HepG2 (cell line): ENCODE measurements around the gene EYA3.

ENCODE experiments used
- CTCF ChIP-seq: sonication (generic); formaldehyde crosslinking; IDR thresholded peaks from 2 replicates; pipeline ENCODE4 v1.5.0; 2020; ENCODE audit warnings: mild to moderate bottlenecking, missing genetic modification reagents, moderate library complexity
- NFIB ChIP-seq: sonication (generic); formaldehyde crosslinking; IDR thresholded peaks from 2 replicates; pipeline ENCODE4 v1.9.0; 2021; ENCODE audit warnings: missing genetic modification reagents, mild to moderate bottlenecking, borderline replicate concordance
- PBX3 ChIP-seq: sonication (generic); formaldehyde crosslinking; IDR thresholded peaks from 2 replicates; pipeline ENCODE4 v1.8.1; 2023; ENCODE audit warnings: missing genetic modification reagents, inconsistent platforms, borderline replicate concordance
- TAF1 ChIP-seq: sonication (generic); formaldehyde crosslinking; IDR thresholded peaks from 2 replicates; pipeline ENCODE4 v1.4.0; 2020; ENCODE audit warnings: missing genetic modification reagents
- ZNF407 ChIP-seq: sonication (generic); formaldehyde crosslinking; IDR thresholded peaks from one replicate; pipeline ENCODE4 v1.5.1; 2020; ENCODE audit warnings: mild to moderate bottlenecking, missing genetic modification reagents; ENCODE audit errors: not compliant biosample characterization
- ZNF660 ChIP-seq: sonication (generic); formaldehyde crosslinking; IDR thresholded peaks from 2 replicates; pipeline ENCODE4 v1.5.1; 2020; ENCODE audit warnings: mild to moderate bottlenecking, low read depth, missing genetic modification reagents, borderline replicate concordance
- TF ChIP-seq, protein P1 (sequence below), 2 experiments: sonication (generic) in 1 of 2; formaldehyde crosslinking in 1 of 2; IDR thresholded peaks; 2 replicates each; pipeline versions ENCODE4 v1.5.1 to v1.6.1; 2011 to 2020; ENCODE audit warnings: borderline replicate concordance in 1 of 2, low read depth in 1 of 2, low read length in 1 of 2, mild to moderate bottlenecking in 1 of 2, missing genetic modification reagents in 1 of 2, moderate library complexity in 1 of 2
- TF ChIP-seq, protein P2 (sequence below): IDR thresholded peaks from 2 replicates; pipeline ENCODE4 v1.6.1; 2016; ENCODE audit warnings: low read depth, missing genetic modification reagents, missing compliant biosample characterization

DNA sequence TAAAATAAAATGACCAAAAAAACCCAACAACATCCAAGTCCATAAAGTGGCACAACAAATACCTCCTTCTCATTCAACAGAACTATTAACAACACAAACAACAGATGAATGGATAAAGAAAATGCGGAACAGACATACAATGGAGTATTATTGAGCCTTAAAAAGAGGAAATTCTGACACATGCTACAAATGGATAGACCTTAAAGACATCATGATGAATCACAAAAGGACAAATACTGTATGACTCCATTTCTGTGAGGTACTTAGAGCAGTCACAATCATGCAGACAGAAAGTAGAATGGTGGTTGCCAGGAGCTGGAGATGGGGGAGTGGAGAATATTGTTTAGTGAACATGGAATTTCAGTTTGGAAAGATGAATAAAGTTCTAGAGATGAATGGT lies 42.6 kb downstream of the EYA3 start:
- TF ChIP-seq PBX3 (CRISPR knock-in tag) (no peak), CTCF (no peak), TAF1 (no peak), ZNF660 (CRISPR knock-in tag) (no peak), NFIB (CRISPR knock-in tag) (no peak), ZNF407 (CRISPR knock-in tag) (no peak)
- TF ChIP-seq, protein P1, sequence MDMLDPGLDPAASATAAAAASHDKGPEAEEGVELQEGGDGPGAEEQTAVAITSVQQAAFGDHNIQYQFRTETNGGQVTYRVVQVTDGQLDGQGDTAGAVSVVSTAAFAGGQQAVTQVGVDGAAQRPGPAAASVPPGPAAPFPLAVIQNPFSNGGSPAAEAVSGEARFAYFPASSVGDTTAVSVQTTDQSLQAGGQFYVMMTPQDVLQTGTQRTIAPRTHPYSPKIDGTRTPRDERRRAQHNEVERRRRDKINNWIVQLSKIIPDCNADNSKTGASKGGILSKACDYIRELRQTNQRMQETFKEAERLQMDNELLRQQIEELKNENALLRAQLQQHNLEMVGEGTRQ (IDR thresholded peaks at IDR 0.05; ENCODE audit: low read depth, low read length) = no peak
- TF ChIP-seq, protein P1 (CRISPR knock-in tag; IDR thresholded peaks at IDR 0.05; ENCODE audit: borderline replicate concordance) = no peak
- TF ChIP-seq, protein P2, sequence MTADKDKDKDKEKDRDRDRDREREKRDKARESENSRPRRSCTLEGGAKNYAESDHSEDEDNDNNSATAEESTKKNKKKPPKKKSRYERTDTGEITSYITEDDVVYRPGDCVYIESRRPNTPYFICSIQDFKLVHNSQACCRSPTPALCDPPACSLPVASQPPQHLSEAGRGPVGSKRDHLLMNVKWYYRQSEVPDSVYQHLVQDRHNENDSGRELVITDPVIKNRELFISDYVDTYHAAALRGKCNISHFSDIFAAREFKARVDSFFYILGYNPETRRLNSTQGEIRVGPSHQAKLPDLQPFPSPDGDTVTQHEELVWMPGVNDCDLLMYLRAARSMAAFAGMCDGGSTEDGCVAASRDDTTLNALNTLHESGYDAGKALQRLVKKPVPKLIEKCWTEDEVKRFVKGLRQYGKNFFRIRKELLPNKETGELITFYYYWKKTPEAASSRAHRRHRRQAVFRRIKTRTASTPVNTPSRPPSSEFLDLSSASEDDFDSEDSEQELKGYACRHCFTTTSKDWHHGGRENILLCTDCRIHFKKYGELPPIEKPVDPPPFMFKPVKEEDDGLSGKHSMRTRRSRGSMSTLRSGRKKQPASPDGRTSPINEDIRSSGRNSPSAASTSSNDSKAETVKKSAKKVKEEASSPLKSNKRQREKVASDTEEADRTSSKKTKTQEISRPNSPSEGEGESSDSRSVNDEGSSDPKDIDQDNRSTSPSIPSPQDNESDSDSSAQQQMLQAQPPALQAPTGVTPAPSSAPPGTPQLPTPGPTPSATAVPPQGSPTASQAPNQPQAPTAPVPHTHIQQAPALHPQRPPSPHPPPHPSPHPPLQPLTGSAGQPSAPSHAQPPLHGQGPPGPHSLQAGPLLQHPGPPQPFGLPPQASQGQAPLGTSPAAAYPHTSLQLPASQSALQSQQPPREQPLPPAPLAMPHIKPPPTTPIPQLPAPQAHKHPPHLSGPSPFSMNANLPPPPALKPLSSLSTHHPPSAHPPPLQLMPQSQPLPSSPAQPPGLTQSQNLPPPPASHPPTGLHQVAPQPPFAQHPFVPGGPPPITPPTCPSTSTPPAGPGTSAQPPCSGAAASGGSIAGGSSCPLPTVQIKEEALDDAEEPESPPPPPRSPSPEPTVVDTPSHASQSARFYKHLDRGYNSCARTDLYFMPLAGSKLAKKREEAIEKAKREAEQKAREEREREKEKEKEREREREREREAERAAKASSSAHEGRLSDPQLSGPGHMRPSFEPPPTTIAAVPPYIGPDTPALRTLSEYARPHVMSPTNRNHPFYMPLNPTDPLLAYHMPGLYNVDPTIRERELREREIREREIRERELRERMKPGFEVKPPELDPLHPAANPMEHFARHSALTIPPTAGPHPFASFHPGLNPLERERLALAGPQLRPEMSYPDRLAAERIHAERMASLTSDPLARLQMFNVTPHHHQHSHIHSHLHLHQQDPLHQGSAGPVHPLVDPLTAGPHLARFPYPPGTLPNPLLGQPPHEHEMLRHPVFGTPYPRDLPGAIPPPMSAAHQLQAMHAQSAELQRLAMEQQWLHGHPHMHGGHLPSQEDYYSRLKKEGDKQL (CRISPR knock-in tag) = no peak
